Spinal cord (tissue), 10 donors: ENCODE results near the gene TNXB. TPM values are rescaled to one million over a fixed set of nuclear protein-coding genes. Genes with fewer than 3 reads are reported as not detected.

Experiments
- DNase-seq, 6 donors: peaks; one replicate each; pipeline versions ENCODE4 v3.0.0 to v3.0.0-alpha.2; 2013 to 2015; ENCODE audit warnings: low spot score in 6 of 6, low read depth in 4 of 6
- H3K27ac ChIP-seq: one replicate; pipeline ENCODE4 v1.5.1; 2013; ENCODE audit warnings: low read depth, low read length, control low read depth
- H3K27me3 ChIP-seq: one replicate; pipeline ENCODE4 v1.6.1; 2013; ENCODE audit warnings: low read length; ENCODE audit not compliant: control insufficient read depth, insufficient read depth
- H3K36me3 ChIP-seq: one replicate; pipeline ENCODE4 v1.6.1; 2013; ENCODE audit warnings: low read length; ENCODE audit not compliant: control insufficient read depth, insufficient read depth
- H3K4me1 ChIP-seq: one replicate; pipeline ENCODE4 v1.6.1; 2013; ENCODE audit warnings: low read length; ENCODE audit not compliant: control insufficient read depth, insufficient read depth
- H3K4me3 ChIP-seq: one replicate; pipeline ENCODE4 v1.5.1; 2013; ENCODE audit warnings: low read depth, low read length, control low read depth
- H3K9me3 ChIP-seq: one replicate; pipeline ENCODE4 v1.6.1; 2013; ENCODE audit warnings: low read length; ENCODE audit not compliant: control insufficient read depth, insufficient read depth
- WGBS: methylation state at CpG from one replicate; pipeline ENCODE4 v1.1.5; 2013; ENCODE audit warnings: missing lambda C conversion rate; ENCODE audit not compliant: insufficient coverage; 5-methylcytosine and 5-hydroxymethylcytosine counted together
- polyA plus RNA-seq, 2 donors: library from polyadenylated mRNA; unstranded; fragments of 120-200 nt; gene quantifications; one replicate each; pipeline ENCODE4 v1.2.1, GENCODE V29; 2013; ENCODE audit not compliant: insufficient read length in 2 of 2
- total RNA-seq, 2 donors: library from RNA; depleted of rRNA in 1 of 2; stranded (reverse); fragments of 120-200 nt in 1 of 2; fragments of >200 nt in 1 of 2; gene quantifications; one replicate each; pipeline versions ENCODE4 v1.2.3 to v1.2.4, GENCODE V29; 2013 to 2014
- donor health status: healthy.

The TNXB gene
- total and polyA plus RNA-seq, 4 donors = 26.1 to 78.4 (median 50.1) TPM

- no peak overlapping the region for H3K4me3 ChIP-seq
- peaks cover 13% of the 10 kb centered on the region for H3K36me3 ChIP-seq
- no peaks in the 10 kb centered on the region for H3K9me3 ChIP-seq
- peaks cover 12% of the 10 kb centered on the region for H3K4me1 ChIP-seq
- H3K27me3 ChIP-seq = peaks cover 2% of the 10 kb centered on the region
- no peak overlapping the region for H3K27ac ChIP-seq
- no peak for DNase-seq
- 90% methylated on average over 2 of the region's 7 CpGs for WGBS
These were observed 29.4 kb downstream of the TNXB start for GRCh38 chr6:32079566-32080290.

GRCh38 chr6:32076321-32076809, 32.8 kb downstream of the TNXB start:
- Histone ChIP-seq H3K9me3 (no peaks in the 10 kb centered on the region), H3K36me3 (peaks cover 8% of the 10 kb centered on the region), H3K27me3 (no peaks in the 10 kb centered on the region), H3K4me1 (peaks cover 9% of the 10 kb centered on the region), H3K4me3 (no peak overlapping the region), H3K27ac (peak overlapping the region; percentile 57)
- peak in 1 of 6 donors; percentile 57 for DNase-seq
- 27% methylated on average over 4 of the region's 12 CpGs for WGBS

- Histone ChIP-seq H3K36me3 (peaks cover 5% of the 10 kb centered on the region), H3K27ac (peak overlapping the region; percentile 57), H3K4me1 (peaks cover 9% of the 10 kb centered on the region), H3K9me3 (no peaks in the 10 kb centered on the region), H3K27me3 (no peaks in the 10 kb centered on the region), H3K4me3 (no peak overlapping the region)
- 66% methylated on average over 3 of the region's 3 CpGs for WGBS
- no peak for DNase-seq
These were observed 33.4 kb downstream of the TNXB start for GRCh38 chr6:32075781-32076180.

DNA sequence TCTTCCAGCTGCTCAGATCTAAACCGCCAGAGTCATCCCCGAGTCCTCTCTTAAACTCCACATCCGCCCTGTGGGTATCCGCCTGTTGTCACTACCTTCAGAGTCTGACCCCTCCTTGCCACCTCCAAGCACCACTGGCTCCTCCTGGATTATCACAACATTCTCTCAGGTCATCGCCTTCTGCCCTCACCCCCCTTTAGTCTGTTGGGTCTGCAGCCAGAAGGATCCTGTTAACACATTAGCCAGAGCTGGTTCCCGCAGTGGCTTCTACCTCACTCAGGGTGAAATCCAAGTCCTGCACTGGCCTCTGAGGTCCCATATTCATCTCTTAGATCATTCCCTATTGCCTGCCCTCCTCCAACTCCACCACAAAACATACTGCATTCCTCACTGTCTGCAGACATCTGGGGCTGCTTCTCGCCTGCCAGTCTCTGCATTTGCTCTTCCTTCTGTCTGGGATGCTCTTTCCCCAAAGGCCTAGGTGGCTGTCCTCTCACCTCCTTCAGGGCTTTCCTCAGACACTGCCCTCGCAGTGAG, 34.1 kb downstream of the TNXB start:
- 86% methylated on average over 8 of the region's 8 CpGs for WGBS
- no peaks in the 10 kb centered on the region for H3K27me3 ChIP-seq
- DNase-seq = no peak
- peaks cover 10% of the 10 kb centered on the region for H3K36me3 ChIP-seq
- H3K4me3 ChIP-seq = no peak overlapping the region
- H3K4me1 ChIP-seq = peaks cover 9% of the 10 kb centered on the region
- H3K27ac ChIP-seq = no peak overlapping the region
- no peaks in the 10 kb centered on the region for H3K9me3 ChIP-seq

- H3K4me3 ChIP-seq = no peak overlapping the region
- no peak for DNase-seq
- H3K36me3 ChIP-seq = peaks cover 11% of the 10 kb centered on the region
- no peak overlapping the region for H3K27ac ChIP-seq
- H3K27me3 ChIP-seq = no peaks in the 10 kb centered on the region
- no peaks in the 10 kb centered on the region for H3K9me3 ChIP-seq
- WGBS = 89% methylated on average over 8 of the region's 10 CpGs
- peaks cover 9% of the 10 kb centered on the region for H3K4me1 ChIP-seq
These were observed 35.5 kb downstream of the TNXB start for GRCh38 chr6:32073613-32074012.

- no peaks in the 10 kb centered on the region for H3K9me3 ChIP-seq
- peak in 2 of 6 donors; percentile 42 to 66 for DNase-seq
- H3K4me1 ChIP-seq = peaks cover 9% of the 10 kb centered on the region
- H3K4me3 ChIP-seq = no peak overlapping the region
- peaks cover 17% of the 10 kb centered on the region for H3K36me3 ChIP-seq
- no peak overlapping the region for H3K27ac ChIP-seq
- H3K27me3 ChIP-seq = no peaks in the 10 kb centered on the region
- WGBS = 34% methylated on average over 3 of the region's 3 CpGs
These were observed 36.0 kb downstream of the TNXB start for GRCh38 chr6:32073101-32073500.

DNA sequence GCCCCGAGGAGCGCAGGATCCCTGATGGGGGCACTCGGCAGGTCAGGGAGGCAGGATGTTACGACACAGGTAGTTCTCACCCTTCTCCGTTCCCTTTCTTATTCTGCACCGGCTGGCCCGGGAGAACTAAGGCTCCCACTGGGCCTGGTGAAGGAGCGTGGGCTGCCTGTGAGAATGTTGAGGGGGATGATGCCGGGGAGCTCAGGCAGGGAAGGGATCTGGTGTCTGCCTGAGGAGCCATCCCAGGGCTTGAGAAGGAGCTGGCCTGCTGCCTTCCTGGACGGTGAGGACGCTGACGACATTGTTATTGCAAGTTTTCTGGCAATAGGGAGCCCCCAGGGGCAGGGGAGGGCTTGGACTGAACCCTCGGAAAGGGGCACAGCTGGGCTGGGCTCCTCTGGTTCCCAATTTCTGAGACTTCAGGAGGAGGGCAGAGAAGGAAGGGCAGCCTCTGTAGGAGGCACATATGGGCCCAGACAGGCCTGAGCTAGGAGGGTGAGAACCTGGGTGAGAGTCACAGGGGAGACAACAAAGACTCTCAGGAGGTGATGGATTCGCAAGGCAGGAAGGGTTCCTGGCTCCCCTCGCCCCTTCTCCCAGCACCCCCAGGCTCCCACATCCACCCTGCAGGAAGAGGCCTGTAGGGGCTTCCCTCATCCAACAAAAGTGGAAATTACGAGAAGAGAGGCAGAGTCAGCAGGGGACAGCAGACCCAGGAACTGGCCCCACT, 38.2 kb downstream of the TNXB start:
- peak in 1 of 6 donors; percentile 54 for DNase-seq
- Histone ChIP-seq H3K9me3 (no peaks in the 10 kb centered on the region), H3K4me3 (no peak overlapping the region), H3K27ac (peak overlapping the region; percentile 73), H3K36me3 (peaks cover 20% of the 10 kb centered on the region), H3K4me1 (peaks cover 3% of the 10 kb centered on the region), H3K27me3 (no peaks in the 10 kb centered on the region)
- WGBS = 58% methylated on average over 14 of the region's 16 CpGs

DNA sequence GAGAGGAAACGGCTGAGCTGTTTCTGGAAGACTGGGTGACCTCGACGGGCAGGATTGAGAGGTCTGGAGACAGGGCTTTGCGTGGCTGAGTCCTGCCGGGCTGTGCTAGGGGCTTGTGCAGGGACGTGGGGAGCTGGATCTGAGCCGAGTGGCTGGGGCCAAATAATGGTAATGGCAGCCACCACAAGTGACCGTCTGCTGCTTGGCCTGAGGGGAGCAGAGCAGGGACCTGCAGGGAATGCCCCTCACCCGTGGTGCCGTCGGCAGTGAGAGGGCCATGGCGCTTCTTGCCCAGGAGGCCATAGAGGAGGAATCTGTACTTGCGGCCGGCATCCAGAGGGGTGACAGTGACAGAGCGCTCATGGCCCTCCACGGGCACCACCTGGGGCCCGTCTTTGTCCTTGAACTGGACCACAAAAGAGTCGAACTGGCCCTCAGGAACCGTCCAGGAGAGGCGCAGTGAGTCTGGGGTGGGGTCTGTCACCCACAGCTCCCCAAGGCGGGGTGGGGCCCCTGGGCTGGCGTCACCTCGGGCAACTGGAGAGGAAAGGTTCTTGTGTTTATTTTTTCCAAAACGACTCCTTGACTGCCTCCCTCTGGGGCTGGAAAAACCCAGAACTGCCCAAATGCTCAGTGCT, 39.1 kb downstream of the TNXB start:
- Histone ChIP-seq H3K27ac (peak overlapping the region; percentile 73), H3K4me1 (no peaks in the 10 kb centered on the region), H3K27me3 (no peaks in the 10 kb centered on the region), H3K36me3 (peaks cover 20% of the 10 kb centered on the region), H3K4me3 (no peak overlapping the region), H3K9me3 (no peaks in the 10 kb centered on the region)
- no peak for DNase-seq
- 76% methylated on average over 20 of the region's 24 CpGs for WGBS

- 88% methylated on average over 17 of the region's 17 CpGs for WGBS
- H3K27ac ChIP-seq = no peak overlapping the region
- H3K4me3 ChIP-seq = no peak overlapping the region
- H3K27me3 ChIP-seq = no peaks in the 10 kb centered on the region
- peaks cover 20% of the 10 kb centered on the region for H3K36me3 ChIP-seq
- no peaks in the 10 kb centered on the region for H3K9me3 ChIP-seq
- no peak for DNase-seq
- H3K4me1 ChIP-seq = no peaks in the 10 kb centered on the region
These were observed 39.7 kb downstream of the TNXB start for GRCh38 chr6:32069460-32069859.
